ENCODE measurements around the gene MED29.

Gene MED29

DNA sequence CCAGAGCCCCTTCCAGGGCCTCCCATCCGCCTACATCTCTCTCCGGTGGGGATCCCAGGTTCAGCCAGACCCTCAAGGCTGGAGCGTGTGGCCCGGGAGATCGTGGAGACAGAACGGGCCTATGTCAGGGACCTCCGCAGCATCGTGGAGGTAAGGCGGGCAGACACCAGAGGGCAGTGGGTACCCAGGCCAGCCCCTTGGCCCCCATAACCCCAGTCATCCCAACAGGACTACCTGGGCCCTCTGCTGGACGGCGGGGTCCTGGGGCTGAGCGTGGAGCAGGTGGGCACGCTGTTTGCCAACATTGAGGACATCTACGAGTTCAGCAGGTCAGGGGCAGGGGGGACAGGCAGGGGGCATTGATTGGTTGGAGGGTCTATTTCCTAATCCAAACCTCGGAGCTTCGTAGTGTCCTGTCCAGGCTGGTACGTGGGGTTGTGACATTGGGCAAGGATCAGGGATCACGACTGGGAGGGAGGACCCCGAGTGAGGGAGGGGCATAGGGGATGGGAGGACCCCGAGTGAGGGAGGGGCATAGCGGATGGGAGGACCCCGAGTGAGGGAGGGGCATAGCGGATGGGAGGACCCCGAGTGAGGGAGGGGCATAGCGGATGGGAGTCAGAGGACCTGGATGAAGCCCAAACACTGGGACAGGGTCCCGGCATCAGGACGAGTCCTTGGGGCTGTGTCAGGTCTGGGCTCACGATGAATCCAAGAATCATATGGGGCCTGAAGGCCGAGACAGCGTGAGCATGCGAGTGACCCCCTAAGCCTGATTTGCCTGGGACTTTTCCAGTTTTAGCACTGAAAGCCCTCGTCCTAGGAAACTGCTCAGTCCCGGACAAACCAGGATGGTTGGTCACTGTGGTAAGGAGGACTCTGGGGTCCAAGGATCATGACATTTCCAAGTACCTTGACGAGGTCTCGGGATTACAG, 24.2 kb downstream of the MED29 start:
- no peak for TF ChIP-seq POLR2A (IDR thresholded peaks at IDR 0.05; ENCODE audit: low read length)
- no peak for TF ChIP-seq GATA1 (IDR thresholded peaks at IDR 0.05; ENCODE audit: low read depth, low read length)

DNA sequence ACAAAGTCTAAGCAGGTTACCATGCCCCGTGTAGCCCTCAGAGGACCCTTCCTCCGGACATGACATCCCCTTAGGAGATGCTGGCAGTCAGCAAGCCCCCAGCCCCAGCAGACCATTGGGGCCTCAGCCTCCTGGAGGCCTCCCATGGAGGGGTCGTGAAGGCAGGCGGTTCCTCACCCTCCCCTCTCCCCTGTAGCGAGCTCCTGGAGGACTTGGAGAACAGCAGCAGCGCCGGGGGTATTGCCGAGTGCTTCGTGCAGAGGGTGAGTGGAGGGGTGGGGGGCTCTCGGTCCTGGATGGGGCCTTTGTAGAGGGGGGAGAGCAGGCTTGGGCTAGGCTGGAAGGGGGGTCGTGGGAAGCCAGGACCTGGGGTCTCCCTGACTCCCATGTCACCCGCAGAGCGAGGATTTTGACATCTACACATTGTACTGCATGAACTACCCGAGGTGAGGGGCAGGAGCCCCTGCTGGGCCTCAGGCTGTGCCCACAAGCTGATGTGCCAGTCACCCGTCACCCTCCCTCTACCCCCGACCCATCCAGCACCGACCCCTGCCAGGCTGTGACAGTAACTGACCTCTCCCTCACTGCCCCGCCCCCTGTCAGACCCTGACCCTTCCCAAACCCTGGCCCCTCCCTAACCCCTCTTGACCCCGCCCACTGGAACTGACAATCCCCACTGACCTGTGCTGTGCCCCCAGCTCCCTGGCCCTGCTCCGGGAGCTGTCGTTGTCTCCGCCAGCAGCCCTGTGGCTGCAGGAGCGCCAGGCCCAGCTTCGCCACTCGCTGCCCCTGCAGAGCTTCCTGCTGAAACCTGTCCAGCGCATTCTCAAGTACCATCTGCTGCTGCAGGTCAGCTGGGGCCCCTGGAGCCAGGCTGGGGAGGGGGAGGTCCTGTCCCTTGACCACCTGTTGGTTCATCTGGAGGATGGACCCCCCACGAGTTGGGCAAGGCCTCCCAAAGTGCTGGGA, 25.3 kb downstream of the MED29 start:
- DNase-seq = no peak
- no peak for TF ChIP-seq POLR2A (IDR thresholded peaks at IDR 0.05; ENCODE audit: low read length)
- no peak for TF ChIP-seq GATA1 (IDR thresholded peaks at IDR 0.05; ENCODE audit: low read depth, low read length)

More for the DNA sequence above, 24.2 kb downstream of the MED29 start:
- DNase-seq = no peak

DNA sequence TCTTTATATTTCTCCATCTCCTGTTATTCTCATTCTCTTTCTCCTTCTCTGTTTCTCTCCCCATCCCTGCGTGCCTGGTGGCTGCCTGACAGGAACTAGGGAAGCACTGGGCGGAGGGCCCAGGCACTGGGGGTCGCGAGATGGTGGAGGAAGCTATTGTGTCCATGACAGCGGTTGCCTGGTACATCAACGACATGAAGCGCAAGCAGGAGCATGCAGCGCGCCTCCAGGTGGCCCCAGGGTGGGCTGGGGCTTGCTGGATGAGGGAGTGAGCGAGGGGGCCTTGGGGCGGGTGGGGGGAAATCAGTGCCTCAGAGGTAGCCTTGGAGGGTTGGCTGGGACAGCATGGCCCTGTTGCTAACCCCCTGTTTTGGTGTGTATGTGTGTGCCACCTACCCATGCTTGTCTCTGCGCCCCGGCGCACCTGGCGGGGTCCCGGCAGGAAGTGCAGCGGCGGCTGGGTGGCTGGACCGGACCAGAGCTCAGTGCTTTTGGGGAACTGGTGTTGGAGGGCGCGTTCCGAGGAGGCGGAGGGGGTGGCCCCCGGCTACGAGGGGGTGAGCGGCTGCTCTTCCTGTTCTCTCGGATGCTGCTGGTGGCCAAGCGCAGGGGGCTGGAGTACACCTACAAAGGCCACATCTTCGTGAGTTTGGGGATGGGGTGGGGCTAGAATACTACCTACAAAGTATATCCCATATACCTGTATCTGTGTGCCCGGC, 26.4 kb downstream of the MED29 start:
- TF ChIP-seq GATA1 (IDR thresholded peaks at IDR 0.05; ENCODE audit: low read depth, low read length) = no peak
- no peak for TF ChIP-seq POLR2A (IDR thresholded peaks at IDR 0.05; ENCODE audit: low read length)
- no peak for DNase-seq

DNA sequence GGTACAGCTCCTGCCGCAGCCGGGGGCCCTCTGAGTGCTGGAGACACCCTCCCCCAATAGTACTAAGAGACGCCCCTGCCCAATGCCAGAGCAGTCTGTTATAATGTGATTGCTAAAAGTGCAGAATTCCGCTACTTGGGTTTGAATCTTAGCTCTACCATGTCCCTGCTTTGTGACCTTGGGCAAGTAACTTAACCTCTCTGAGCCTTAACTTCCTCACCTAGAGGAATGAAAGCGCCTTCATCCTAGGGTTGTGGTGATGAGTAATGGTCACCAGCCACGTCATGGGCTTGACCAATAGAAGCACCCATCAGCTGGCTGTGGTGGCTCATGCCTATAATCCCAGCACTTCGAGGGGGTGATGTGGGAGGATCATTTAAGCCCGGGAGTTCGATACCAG, 27.8 kb downstream of the MED29 start:
- no peak for DNase-seq
- no peak for TF ChIP-seq POLR2A (IDR thresholded peaks at IDR 0.05; ENCODE audit: low read length)
- no peak for TF ChIP-seq GATA1 (IDR thresholded peaks at IDR 0.05; ENCODE audit: low read depth, low read length)

DNA sequence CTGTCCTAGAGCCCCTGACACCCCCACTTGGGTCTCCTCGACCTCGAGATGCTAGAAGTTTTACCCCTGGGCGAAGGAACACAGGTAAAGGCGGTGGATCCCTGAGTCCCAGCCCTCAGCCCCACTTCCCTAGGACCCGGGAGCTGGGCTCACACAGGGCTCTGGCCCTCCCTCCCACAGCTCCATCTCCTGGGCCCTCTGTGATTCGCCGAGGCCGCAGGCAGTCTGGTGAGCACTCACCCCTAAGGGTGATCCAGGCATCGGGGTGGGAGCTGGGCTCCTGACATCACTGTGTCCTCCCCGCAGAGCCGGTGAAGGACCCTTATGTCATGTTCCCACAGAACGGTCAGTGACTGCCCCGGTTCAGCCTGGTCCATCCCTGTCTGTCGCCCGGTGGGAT, 29.6 kb downstream of the MED29 start:
- DNase-seq = no peak

DNA sequence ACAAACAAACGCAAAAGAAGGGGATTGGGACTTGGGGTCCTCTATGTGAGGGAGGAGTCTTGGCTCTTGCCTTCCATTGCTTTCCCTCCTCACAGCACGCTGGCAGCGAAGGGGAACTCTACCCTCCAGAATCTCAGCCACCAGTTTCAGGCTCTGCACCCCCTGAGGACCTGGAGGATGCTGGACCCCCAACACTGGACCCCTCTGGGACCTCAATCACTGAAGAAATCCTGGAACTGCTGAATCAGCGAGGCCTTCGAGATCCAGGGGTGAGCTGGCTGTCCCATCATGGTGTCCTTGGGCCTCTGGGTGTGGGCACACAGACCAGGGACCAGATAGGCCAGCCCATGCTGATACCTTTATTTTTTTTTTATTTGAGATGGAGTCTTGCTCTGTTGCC, 30.8 kb downstream of the MED29 start:
- no peak for TF ChIP-seq GATA1 (IDR thresholded peaks at IDR 0.05; ENCODE audit: low read depth, low read length)
- no peak for TF ChIP-seq POLR2A (IDR thresholded peaks at IDR 0.05; ENCODE audit: low read length)
- no peak for DNase-seq

More for the DNA sequence above, 29.6 kb downstream of the MED29 start:
- TF ChIP-seq GATA1 (IDR thresholded peaks at IDR 0.05; ENCODE audit: low read depth, low read length) = no peak
- no peak for TF ChIP-seq POLR2A (IDR thresholded peaks at IDR 0.05; ENCODE audit: low read length)

DNA sequence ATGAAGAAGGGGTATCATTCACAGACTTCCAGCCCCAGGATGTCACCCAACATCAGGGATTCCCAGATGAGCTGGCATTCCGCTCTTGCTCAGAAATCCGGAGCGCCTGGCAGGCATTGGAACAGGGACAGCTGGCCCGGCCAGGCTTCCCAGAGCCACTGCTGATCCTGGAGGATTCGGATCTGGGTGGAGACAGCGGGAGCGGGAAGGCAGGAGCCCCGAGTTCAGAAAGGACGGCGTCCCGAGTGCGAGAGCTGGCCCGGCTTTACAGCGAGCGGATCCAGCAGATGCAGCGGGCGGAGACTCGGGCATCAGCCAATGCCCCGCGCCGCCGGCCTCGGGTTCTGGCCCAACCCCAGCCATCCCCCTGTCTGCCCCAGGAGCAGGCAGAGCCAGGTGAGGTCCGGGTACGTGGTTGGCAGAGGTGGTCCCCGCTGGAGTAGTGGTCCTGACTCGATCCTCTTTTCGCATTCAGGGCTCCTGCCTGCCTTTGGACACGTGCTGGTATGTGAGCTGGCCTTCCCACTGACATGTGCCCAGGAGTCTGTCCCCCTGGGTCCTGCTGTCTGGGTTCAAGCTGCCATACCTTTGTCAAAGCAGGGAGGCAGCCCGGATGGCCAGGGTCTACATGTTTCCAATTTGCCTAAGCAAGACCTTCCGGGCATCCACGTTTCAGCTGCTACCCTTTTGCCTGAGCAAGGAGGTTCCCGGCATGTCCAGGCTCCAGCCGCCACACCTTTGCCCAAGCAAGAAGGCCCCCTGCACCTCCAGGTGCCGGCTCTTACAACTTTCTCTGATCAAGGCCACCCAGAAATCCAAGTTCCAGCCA, 32.3 kb downstream of the MED29 start:
- no peak for DNase-seq
- no peak for TF ChIP-seq GATA1 (IDR thresholded peaks at IDR 0.05; ENCODE audit: low read depth, low read length)
- no peak for TF ChIP-seq POLR2A (IDR thresholded peaks at IDR 0.05; ENCODE audit: low read length)

DNA sequence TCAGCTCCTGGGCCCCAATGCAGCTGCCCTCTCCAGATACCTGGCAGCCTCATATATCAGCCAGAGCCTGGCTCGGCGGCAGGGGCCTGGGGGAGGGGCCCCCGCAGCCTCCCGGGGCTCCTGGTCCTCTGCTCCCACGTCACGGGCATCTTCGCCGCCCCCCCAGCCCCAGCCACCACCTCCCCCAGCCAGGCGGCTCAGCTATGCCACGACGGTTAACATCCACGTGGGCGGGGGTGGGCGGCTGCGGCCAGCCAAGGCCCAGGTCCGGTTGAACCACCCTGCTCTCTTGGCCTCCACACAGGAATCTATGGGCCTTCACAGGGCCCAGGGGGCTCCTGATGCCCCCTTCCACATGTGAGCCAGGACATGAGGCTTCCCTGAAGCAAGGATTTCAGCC, 33.8 kb downstream of the MED29 start:
- TF ChIP-seq GATA1 (IDR thresholded peaks at IDR 0.05; ENCODE audit: low read depth, low read length) = no peak
- TF ChIP-seq POLR2A (IDR thresholded peaks at IDR 0.05; ENCODE audit: low read length) = no peak
- no peak for DNase-seq

DNA sequence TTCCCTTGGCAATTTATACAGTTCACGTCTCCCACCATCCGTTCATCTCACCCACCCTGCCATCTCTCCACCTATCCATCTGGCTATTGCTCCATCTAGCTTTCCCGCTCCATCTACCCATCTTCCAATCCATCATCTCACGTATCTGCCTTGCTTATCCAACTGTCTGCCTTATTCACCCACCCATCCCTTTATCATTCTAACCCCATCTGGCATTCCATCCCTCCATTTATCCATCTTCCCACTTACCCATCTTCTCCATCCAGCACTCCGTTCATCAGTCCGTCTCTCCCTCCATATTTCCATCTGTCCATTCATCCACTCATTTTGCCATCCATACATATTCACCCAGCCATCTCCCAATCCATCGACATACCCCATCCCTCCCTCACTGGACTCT, 34.6 kb downstream of the MED29 start:
- no peak for TF ChIP-seq POLR2A (IDR thresholded peaks at IDR 0.05; ENCODE audit: low read length)
- no peak for TF ChIP-seq GATA1 (IDR thresholded peaks at IDR 0.05; ENCODE audit: low read depth, low read length)
- no peak for DNase-seq

DNA sequence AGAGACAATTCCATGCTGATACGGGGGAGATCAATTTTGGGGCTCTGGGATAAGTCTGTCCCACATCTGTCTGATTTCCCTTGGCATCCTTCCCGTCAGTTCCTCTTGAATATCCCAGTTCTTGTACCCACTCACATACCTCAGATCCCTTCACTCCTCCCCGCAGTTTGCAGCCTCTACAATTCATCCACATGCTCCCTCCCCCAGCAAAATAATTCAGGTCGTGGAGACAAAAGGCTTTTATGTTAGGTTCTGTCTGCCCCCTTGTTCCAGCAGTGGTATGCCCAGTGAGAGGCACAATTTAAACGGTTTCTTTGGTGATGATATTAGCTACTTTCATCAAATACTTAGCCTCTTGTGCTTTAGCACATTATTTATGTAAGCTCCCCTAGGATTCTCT, 35.0 kb downstream of the MED29 start:
- TF ChIP-seq POLR2A (IDR thresholded peaks at IDR 0.05; ENCODE audit: low read length) (no peak), GATA1 (IDR thresholded peaks at IDR 0.05; ENCODE audit: low read depth, low read length) (no peak)
- no peak for DNase-seq

DNA sequence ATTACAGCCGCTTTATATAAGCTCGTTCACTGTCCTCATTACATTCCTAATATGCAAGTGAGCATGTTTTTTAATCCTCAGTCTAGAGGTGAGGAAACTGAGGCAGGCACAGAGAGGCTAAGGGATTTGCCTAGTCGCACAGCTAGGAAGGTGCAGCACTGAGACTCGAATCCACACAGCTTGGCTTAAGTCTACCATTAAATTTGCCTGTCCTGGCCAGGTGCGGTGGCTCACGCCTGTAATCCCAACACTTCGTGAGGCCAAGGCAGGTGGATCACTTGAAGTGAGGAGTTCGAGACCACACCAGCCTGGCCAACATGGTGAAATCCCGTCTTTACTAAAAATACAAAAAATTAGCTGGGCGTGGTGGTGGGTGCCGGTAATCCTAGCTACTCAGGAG, 36.5 kb downstream of the MED29 start:
- DNase-seq = no peak
- TF ChIP-seq GATA1 (IDR thresholded peaks at IDR 0.05; ENCODE audit: low read depth, low read length) (no peak), POLR2A (IDR thresholded peaks at IDR 0.05; ENCODE audit: low read length) (no peak)

DNA sequence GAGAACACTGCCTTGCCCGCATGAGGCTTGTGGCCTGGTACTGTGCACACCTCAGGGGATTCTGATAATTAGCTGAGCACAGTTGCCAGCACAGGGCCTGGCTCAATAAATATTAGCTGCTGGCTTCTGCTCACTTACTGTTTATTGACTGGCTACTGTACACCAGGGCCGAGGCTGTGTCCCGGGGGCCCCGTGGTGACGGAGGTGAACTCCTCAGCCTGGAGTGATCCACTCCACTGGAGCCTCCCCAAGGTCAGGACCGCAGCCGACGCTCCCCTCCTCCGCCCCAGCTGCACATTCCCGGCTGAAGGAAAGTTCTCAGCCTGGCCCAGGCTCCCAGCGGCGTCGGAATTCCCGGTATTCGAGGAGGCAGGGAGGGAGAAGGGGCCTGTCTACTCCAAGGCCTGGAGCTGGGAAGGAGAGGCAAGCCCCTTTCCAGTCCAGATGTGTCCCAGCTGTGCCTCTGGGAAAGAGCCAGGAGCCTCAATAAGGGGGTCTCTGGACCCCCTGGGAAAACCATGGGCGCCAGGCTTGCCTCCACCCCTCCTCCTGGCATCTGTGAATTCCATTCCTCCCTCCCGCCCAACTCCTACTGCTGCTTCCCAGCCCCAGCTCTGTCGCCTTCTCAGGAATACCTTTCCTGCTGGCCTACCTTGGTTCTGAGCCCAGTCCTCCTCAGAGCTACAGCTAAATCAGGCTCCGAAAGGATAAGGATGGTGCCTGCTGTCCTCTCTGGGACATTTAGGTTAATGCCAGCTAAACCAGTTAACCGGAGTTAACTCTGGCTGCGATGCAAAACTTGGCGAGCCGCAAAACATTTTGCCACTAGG, 37.3 kb downstream of the MED29 start:
- no peak for DNase-seq
- TF ChIP-seq POLR2A (IDR thresholded peaks at IDR 0.05; ENCODE audit: low read length) = no peak
- no peak for TF ChIP-seq GATA1 (IDR thresholded peaks at IDR 0.05; ENCODE audit: low read depth, low read length)

All from erythroblast (primary cell).